ENCODE data around the gene BACH2. TPM values are rescaled to one million over a fixed set of nuclear protein-coding genes. Genes with fewer than 3 reads are reported as not detected.
A peak's percentile ranks its signal among the peaks of the same experiment; 100 is the strongest.

The BACH2 gene
- total and polyA plus RNA-seq, 9 of the 15 experiments (the other 6 are each of a cell fraction or from before 2014, with no cell fraction given), result 0.06 to 3.1 (median 0.59) TPM

- TF ChIP-seq, protein P1, sequence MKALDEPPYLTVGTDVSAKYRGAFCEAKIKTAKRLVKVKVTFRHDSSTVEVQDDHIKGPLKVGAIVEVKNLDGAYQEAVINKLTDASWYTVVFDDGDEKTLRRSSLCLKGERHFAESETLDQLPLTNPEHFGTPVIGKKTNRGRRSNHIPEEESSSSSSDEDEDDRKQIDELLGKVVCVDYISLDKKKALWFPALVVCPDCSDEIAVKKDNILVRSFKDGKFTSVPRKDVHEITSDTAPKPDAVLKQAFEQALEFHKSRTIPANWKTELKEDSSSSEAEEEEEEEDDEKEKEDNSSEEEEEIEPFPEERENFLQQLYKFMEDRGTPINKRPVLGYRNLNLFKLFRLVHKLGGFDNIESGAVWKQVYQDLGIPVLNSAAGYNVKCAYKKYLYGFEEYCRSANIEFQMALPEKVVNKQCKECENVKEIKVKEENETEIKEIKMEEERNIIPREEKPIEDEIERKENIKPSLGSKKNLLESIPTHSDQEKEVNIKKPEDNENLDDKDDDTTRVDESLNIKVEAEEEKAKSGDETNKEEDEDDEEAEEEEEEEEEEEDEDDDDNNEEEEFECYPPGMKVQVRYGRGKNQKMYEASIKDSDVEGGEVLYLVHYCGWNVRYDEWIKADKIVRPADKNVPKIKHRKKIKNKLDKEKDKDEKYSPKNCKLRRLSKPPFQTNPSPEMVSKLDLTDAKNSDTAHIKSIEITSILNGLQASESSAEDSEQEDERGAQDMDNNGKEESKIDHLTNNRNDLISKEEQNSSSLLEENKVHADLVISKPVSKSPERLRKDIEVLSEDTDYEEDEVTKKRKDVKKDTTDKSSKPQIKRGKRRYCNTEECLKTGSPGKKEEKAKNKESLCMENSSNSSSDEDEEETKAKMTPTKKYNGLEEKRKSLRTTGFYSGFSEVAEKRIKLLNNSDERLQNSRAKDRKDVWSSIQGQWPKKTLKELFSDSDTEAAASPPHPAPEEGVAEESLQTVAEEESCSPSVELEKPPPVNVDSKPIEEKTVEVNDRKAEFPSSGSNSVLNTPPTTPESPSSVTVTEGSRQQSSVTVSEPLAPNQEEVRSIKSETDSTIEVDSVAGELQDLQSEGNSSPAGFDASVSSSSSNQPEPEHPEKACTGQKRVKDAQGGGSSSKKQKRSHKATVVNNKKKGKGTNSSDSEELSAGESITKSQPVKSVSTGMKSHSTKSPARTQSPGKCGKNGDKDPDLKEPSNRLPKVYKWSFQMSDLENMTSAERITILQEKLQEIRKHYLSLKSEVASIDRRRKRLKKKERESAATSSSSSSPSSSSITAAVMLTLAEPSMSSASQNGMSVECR (CRISPR knock-in tag; IDR thresholded peaks at IDR 0.05), result no peak
- TF ChIP-seq, protein P2, sequence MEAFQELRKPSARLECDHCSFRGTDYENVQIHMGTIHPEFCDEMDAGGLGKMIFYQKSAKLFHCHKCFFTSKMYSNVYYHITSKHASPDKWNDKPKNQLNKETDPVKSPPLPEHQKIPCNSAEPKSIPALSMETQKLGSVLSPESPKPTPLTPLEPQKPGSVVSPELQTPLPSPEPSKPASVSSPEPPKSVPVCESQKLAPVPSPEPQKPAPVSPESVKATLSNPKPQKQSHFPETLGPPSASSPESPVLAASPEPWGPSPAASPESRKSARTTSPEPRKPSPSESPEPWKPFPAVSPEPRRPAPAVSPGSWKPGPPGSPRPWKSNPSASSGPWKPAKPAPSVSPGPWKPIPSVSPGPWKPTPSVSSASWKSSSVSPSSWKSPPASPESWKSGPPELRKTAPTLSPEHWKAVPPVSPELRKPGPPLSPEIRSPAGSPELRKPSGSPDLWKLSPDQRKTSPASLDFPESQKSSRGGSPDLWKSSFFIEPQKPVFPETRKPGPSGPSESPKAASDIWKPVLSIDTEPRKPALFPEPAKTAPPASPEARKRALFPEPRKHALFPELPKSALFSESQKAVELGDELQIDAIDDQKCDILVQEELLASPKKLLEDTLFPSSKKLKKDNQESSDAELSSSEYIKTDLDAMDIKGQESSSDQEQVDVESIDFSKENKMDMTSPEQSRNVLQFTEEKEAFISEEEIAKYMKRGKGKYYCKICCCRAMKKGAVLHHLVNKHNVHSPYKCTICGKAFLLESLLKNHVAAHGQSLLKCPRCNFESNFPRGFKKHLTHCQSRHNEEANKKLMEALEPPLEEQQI (IDR thresholded peaks at IDR 0.05), result no peak
- TF ChIP-seq PRMT5 (CRISPR knock-in tag; IDR thresholded peaks at IDR 0.05), result no peak
- TF ChIP-seq BDP1 (IDR thresholded peaks at IDR 0.05; ENCODE audit: insufficient read depth, insufficient read length), result no peak
- TF ChIP-seq TRIM24 (IDR thresholded peaks at IDR 0.05), result no peak
- TF ChIP-seq, protein P3, sequence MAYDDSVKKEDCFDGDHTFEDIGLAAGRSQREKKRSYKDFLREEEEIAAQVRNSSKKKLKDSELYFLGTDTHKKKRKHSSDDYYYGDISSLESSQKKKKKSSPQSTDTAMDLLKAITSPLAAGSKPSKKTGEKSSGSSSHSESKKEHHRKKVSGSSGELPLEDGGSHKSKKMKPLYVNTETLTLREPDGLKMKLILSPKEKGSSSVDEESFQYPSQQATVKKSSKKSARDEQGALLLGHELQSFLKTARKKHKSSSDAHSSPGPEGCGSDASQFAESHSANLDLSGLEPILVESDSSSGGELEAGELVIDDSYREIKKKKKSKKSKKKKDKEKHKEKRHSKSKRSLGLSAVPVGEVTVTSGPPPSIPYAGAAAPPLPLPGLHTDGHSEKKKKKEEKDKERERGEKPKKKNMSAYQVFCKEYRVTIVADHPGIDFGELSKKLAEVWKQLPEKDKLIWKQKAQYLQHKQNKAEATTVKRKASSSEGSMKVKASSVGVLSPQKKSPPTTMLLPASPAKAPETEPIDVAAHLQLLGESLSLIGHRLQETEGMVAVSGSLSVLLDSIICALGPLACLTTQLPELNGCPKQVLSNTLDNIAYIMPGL (CRISPR knock-in tag; IDR thresholded peaks at IDR 0.05), result no peak
- TF ChIP-seq CTBP1 (IDR thresholded peaks at IDR 0.05; ENCODE audit: borderline replicate concordance), result peak; percentile 56; the same call in 1 of the 2 replicates
- TF ChIP-seq, protein P4, sequence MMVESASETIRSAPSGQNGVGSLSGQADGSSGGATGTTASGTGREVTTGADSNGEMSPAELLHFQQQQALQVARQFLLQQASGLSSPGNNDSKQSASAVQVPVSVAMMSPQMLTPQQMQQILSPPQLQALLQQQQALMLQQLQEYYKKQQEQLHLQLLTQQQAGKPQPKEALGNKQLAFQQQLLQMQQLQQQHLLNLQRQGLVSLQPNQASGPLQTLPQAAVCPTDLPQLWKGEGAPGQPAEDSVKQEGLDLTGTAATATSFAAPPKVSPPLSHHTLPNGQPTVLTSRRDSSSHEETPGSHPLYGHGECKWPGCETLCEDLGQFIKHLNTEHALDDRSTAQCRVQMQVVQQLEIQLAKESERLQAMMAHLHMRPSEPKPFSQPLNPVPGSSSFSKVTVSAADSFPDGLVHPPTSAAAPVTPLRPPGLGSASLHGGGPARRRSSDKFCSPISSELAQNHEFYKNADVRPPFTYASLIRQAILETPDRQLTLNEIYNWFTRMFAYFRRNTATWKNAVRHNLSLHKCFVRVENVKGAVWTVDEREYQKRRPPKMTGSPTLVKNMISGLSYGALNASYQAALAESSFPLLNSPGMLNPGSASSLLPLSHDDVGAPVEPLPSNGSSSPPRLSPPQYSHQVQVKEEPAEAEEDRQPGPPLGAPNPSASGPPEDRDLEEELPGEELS (CRISPR knock-in tag; IDR thresholded peaks at IDR 0.05; ENCODE audit: borderline replicate concordance), result no peak
- no peak for TF ChIP-seq ZNF830 (CRISPR knock-in tag; IDR thresholded peaks at IDR 0.05)
- no peak for TF ChIP-seq NFIC (IDR thresholded peaks at IDR 0.05)
These were observed 12.2 kb downstream of the BACH2 start (continued) for GRCh38 chr6:90284236-90285041.

Measured in K562 (cell line).